SU-DHL-6 (cell line): ENCODE data around the gene C2CD2.
"Not testable (repeated sequence)": the region's sequence is repeated elsewhere in the genome, so short reads cannot be mapped to it uniquely, and the experiment has no call there.

Experiments
- H2AFZ ChIP-seq: fragments of 200-600 bp; sonication (generic); 2 replicates; pipeline ENCODE4 v1.6.1; 2014; ENCODE audit warnings: low read depth, mild to moderate bottlenecking, moderate library complexity, mixed read lengths, antibody characterized with exemption, low read length; ENCODE audit not compliant: severe bottlenecking
- H3F3A ChIP-seq: fragments of 200-600 bp; shearing (Covaris generic); 2 replicates; pipeline ENCODE4 v1.6.0; 2016; ENCODE audit warnings: antibody characterized with exemption, mild to moderate bottlenecking; ENCODE audit not compliant: insufficient read depth
- H3K27ac ChIP-seq: fragments of 200-600 bp; sonication (generic); 2 replicates; pipeline ENCODE4 v1.5.1; 2016; ENCODE audit warnings: low read depth, mild to moderate bottlenecking, low read length, moderate library complexity, mixed read lengths
- H3K27me3 ChIP-seq: fragments of 200-600 bp; sonication (generic), shearing (Covaris generic); 2 replicates; pipeline ENCODE4 v1.6.0; 2014; ENCODE audit warnings: mild to moderate bottlenecking, low read length
- H3K36me3 ChIP-seq: fragments of 200-600 bp; sonication (generic); 2 replicates; pipeline ENCODE4 v1.6.1; 2014; ENCODE audit warnings: mild to moderate bottlenecking, low read length, mixed read lengths
- H3K4me2 ChIP-seq: fragments of 300-600, 200-600 bp; shearing (Covaris generic), sonication (generic); 2 replicates; pipeline ENCODE4 v1.6.0; 2014; ENCODE audit warnings: low read length, low read depth, mild to moderate bottlenecking; ENCODE audit not compliant: poor library complexity, severe bottlenecking
- H3K4me3 ChIP-seq: fragments of 200-600 bp; sonication (generic); 2 replicates; pipeline ENCODE4 v1.5.1; 2014; ENCODE audit warnings: antibody characterized with exemption, low read length, mild to moderate bottlenecking, mixed read lengths; ENCODE audit not compliant: insufficient read depth, poor library complexity, severe bottlenecking
- H3K79me2 ChIP-seq: fragments of 200-600 bp; sonication (generic); 2 replicates; pipeline ENCODE4 v1.6.1; 2014; ENCODE audit warnings: mild to moderate bottlenecking, low read length, moderate library complexity; ENCODE audit not compliant: insufficient read depth
- H3K9ac ChIP-seq: fragments of 200-600 bp; sonication (generic); 2 replicates; pipeline ENCODE4 v1.7.0; 2014; ENCODE audit warnings: mild to moderate bottlenecking, low read length
- H3K9me2 ChIP-seq: fragments of 200-600 bp; sonication (generic); replicated peaks from 2 replicates; pipeline ENCODE4 v1.6.1; 2014; ENCODE audit warnings: low read length; ENCODE audit not compliant: insufficient read depth
- H3K9me3 ChIP-seq: fragments of 200-600 bp; sonication (generic); 2 replicates; pipeline ENCODE4 v1.6.1; 2014; ENCODE audit warnings: low read length, mixed read lengths; ENCODE audit not compliant: insufficient read depth
- H4K20me1 ChIP-seq: fragments of 200-600 bp; sonication (generic); 2 replicates; pipeline ENCODE4 v1.6.1; 2014; ENCODE audit warnings: low read depth, mild to moderate bottlenecking, antibody characterized with exemption, low read length, moderate library complexity, mixed read lengths
- EZH2phosphoT487 ChIP-seq: fragments of 200-600 bp; sonication (generic), shearing (Covaris generic); conservative IDR thresholded peaks from 2 replicates; pipeline ENCODE4 v1.6.1; 2018; ENCODE audit warnings: mild to moderate bottlenecking, antibody characterized with exemption, low read length, moderate library complexity, mixed read lengths
- TF ChIP-seq, protein P1 (sequence below): fragments of 200-600 bp; sonication (generic); IDR thresholded peaks from one replicate; pipeline ENCODE4 v1.5.1; 2017; ENCODE audit warnings: antibody characterized with exemption, mild to moderate bottlenecking, low read length, moderate library complexity; ENCODE audit not compliant: insufficient read depth, poor library complexity, severe bottlenecking

C2CD2 gene

DNA sequence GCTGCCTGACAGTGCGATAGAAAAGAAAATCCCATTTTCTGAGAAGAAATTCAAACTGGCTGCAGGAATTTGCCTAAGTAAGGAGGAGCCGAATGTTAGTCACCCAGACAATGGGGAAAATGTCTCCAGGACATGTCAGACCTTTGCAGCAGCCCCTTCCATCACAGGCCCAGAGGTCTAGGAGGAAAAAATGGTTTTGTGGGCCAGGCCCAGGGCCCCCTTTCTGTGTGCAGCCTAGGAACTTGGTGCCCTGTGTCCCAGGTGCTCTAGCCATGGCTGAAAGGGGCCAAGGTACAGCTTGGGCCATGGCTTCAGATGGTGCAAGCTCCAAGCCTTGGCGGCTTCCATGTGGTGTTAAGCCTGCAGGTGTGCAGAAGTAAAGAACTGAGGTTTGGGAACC, 41.8 kb upstream of the C2CD2 start:
- Histone ChIP-seq H3K4me3 (no peak overlapping the region), H3K9me2 (no peaks in the 10 kb centered on the region), H3K79me2 (no peaks in the 10 kb centered on the region), H4K20me1 (no peaks in the 10 kb centered on the region), H3K9ac (no peak overlapping the region), H3K9me3 (peaks cover 10% of the 10 kb centered on the region; the same call in 1 of the 2 replicates), H2AFZ (no peak overlapping the region), H3K4me2 (no peak overlapping the region), H3K36me3 (peaks cover 12% of the 10 kb centered on the region), H3K27ac (no peak overlapping the region), H3F3A (no peaks in the 10 kb centered on the region), H3K27me3 (no peaks in the 10 kb centered on the region)
- TF ChIP-seq, protein P1, sequence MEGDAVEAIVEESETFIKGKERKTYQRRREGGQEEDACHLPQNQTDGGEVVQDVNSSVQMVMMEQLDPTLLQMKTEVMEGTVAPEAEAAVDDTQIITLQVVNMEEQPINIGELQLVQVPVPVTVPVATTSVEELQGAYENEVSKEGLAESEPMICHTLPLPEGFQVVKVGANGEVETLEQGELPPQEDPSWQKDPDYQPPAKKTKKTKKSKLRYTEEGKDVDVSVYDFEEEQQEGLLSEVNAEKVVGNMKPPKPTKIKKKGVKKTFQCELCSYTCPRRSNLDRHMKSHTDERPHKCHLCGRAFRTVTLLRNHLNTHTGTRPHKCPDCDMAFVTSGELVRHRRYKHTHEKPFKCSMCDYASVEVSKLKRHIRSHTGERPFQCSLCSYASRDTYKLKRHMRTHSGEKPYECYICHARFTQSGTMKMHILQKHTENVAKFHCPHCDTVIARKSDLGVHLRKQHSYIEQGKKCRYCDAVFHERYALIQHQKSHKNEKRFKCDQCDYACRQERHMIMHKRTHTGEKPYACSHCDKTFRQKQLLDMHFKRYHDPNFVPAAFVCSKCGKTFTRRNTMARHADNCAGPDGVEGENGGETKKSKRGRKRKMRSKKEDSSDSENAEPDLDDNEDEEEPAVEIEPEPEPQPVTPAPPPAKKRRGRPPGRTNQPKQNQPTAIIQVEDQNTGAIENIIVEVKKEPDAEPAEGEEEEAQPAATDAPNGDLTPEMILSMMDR: no peak
- no peak for TF ChIP-seq EZH2phosphoT487

- not testable (repeated sequence) for H3K4me3 ChIP-seq, H3K27me3 ChIP-seq, H3K9ac ChIP-seq, H4K20me1 ChIP-seq, H3K79me2 ChIP-seq, H3K27ac ChIP-seq, H2AFZ ChIP-seq, H3K4me2 ChIP-seq, H3F3A ChIP-seq, H3K9me2 ChIP-seq
- H3K36me3 ChIP-seq: peaks cover 12% of the 10 kb centered on the region
- peaks cover 10% of the 10 kb centered on the region; the same call in 1 of the 2 replicates for H3K9me3 ChIP-seq
These were observed 40.8 kb upstream of the C2CD2 start for GRCh38 chr21:41994613-41995012.

- H3K4me3 ChIP-seq: no peak overlapping the region
- no peaks in the 10 kb centered on the region for H4K20me1 ChIP-seq
- H3K9ac ChIP-seq: no peak overlapping the region
- H2AFZ ChIP-seq: no peak overlapping the region
- peaks cover 12% of the 10 kb centered on the region for H3K36me3 ChIP-seq
- H3F3A ChIP-seq: no peaks in the 10 kb centered on the region
- TF ChIP-seq, protein P1: no peak
- TF ChIP-seq EZH2phosphoT487: no peak
- H3K9me2 ChIP-seq: no peaks in the 10 kb centered on the region
- H3K79me2 ChIP-seq: no peaks in the 10 kb centered on the region
- peaks cover 10% of the 10 kb centered on the region; the same call in 1 of the 2 replicates for H3K9me3 ChIP-seq
- H3K27ac ChIP-seq: no peak overlapping the region
- H3K4me2 ChIP-seq: no peak overlapping the region
- no peaks in the 10 kb centered on the region for H3K27me3 ChIP-seq
These were observed 39.9 kb upstream of the C2CD2 start for GRCh38 chr21:41993744-41994143.

DNA sequence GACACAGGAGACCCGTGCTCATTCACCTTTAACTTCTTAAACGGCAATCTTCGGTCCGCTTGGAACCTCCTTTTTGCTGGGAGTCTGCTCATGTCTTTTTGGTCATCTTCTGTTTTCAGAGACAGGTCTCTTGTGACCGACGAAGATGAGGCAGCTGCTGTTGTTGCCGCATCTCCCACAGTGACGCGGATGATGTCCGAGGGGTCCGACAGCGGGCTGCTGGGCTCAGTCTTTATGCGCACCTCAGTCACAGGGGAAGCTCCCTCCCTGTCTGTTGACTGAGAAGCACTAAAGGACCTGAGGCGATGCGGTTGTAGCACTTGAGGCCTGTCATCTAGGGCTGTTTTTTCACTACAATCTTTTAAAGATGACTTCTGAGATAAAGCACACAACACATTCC, 38.8 kb upstream of the C2CD2 start:
- Histone ChIP-seq H2AFZ (no peak overlapping the region), H4K20me1 (no peaks in the 10 kb centered on the region), H3K9ac (no peak overlapping the region), H3K4me3 (no peak overlapping the region), H3K27me3 (no peaks in the 10 kb centered on the region), H3K36me3 (peaks cover 10% of the 10 kb centered on the region), H3F3A (no peaks in the 10 kb centered on the region), H3K9me2 (no peaks in the 10 kb centered on the region), H3K27ac (no peak overlapping the region), H3K9me3 (peaks cover 10% of the 10 kb centered on the region; the same call in 1 of the 2 replicates), H3K4me2 (no peak overlapping the region), H3K79me2 (no peaks in the 10 kb centered on the region)
- TF ChIP-seq, protein P1: no peak
